ENCODE results near the gene DNM2.

The DNM2 gene

DNA sequence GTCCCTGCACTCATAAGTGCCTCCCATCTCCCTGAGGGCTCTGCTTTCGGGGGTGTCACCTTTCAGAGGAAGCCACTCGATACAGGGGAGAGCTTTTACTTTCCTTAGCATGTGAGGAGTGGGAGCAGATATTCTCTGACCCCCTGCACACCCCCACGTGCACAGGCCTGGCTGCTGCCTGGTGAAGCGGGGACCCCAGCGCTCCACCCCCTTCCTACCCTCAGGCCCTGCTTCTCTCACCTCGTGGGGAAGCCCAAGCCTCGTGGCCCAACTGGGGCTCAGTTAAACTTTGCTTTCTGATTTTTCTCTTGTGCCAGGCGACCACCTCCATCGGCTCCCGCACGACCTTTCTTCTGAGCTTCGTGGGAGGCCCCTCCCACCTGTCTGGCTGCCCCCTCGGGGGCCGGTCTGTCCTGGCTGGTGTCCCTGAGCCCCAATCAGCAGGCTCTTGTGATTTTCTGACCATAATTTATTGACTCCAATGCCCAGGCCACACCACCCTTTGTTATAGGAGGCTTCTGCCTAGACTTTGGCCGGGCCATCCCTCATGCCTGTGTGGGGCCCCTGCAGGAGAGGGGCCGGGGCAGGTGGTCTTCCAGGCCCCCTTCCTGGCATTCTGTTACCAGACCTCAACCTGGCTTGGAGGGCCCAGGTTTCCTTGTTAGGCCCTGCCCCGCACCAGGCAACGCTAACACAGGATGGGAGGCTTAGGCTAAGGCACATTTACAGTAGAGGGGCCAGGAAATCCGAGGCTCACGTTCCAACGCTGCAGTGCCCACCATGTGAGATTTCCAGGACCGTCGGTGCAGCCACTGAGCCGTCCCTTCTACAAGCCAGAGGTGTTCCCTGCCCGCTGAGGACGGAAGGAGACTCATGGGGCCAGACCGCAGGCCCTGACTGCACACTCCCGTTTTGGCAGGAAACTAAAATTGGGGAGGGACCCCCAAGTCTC, 114.4 kb downstream of the DNM2 start:
- Histone ChIP-seq H3K9ac (no peak overlapping the region), H3K36me3 (ENCODE audit: insufficient read depth) (no peaks in the 10 kb centered on the region), H3K79me2 (ENCODE audit: insufficient read depth, low read depth) (no peaks in the 10 kb centered on the region), H3K27ac (no peak overlapping the region), H2AFZ (ENCODE audit: low read depth) (no peak overlapping the region), H3K4me3 (IDR thresholded peaks at IDR 0.05; ENCODE audit: insufficient read depth, low read depth, low read length) (no peak overlapping the region), H4K20me1 (ENCODE audit: insufficient read depth) (no peaks in the 10 kb centered on the region), H3K27me3 (ENCODE audit: insufficient read depth, low read depth) (no peaks in the 10 kb centered on the region), H3K4me2 (no peak overlapping the region), H3K4me1 (ENCODE audit: low read depth, poor library complexity, severe bottlenecking) (peaks cover 7% of the 10 kb centered on the region)
- TF ChIP-seq, protein P1, sequence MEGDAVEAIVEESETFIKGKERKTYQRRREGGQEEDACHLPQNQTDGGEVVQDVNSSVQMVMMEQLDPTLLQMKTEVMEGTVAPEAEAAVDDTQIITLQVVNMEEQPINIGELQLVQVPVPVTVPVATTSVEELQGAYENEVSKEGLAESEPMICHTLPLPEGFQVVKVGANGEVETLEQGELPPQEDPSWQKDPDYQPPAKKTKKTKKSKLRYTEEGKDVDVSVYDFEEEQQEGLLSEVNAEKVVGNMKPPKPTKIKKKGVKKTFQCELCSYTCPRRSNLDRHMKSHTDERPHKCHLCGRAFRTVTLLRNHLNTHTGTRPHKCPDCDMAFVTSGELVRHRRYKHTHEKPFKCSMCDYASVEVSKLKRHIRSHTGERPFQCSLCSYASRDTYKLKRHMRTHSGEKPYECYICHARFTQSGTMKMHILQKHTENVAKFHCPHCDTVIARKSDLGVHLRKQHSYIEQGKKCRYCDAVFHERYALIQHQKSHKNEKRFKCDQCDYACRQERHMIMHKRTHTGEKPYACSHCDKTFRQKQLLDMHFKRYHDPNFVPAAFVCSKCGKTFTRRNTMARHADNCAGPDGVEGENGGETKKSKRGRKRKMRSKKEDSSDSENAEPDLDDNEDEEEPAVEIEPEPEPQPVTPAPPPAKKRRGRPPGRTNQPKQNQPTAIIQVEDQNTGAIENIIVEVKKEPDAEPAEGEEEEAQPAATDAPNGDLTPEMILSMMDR (conservative IDR thresholded peaks at IDR 0.05; ENCODE audit: low read depth, low read length) = no peak

- TF ChIP-seq, protein P1 (conservative IDR thresholded peaks at IDR 0.05; ENCODE audit: low read depth, low read length) = no peak
- H3K27me3 ChIP-seq (ENCODE audit: insufficient read depth, low read depth) = no peaks in the 10 kb centered on the region
- no peak overlapping the region for H3K27ac ChIP-seq
- H3K36me3 ChIP-seq (ENCODE audit: insufficient read depth) = no peaks in the 10 kb centered on the region
- no peak overlapping the region for H2AFZ ChIP-seq (ENCODE audit: low read depth)
- H3K9ac ChIP-seq = no peak overlapping the region
- H3K79me2 ChIP-seq (ENCODE audit: insufficient read depth, low read depth) = no peaks in the 10 kb centered on the region
- H3K4me1 ChIP-seq (ENCODE audit: low read depth, poor library complexity, severe bottlenecking) = peaks cover 7% of the 10 kb centered on the region
- H3K4me3 ChIP-seq (IDR thresholded peaks at IDR 0.05; ENCODE audit: insufficient read depth, low read depth, low read length) = no peak overlapping the region
- no peaks in the 10 kb centered on the region for H4K20me1 ChIP-seq (ENCODE audit: insufficient read depth)
- H3K4me2 ChIP-seq = no peak overlapping the region
Observed at GRCh38 chr19:10832939-10833296, 115.0 kb downstream of the DNM2 start.

- H3K79me2 ChIP-seq (ENCODE audit: insufficient read depth, low read depth) = no peaks in the 10 kb centered on the region
- H2AFZ ChIP-seq (ENCODE audit: low read depth) = no peak overlapping the region
- no peak overlapping the region for H3K27ac ChIP-seq
- H3K36me3 ChIP-seq (ENCODE audit: insufficient read depth) = no peaks in the 10 kb centered on the region
- H4K20me1 ChIP-seq (ENCODE audit: insufficient read depth) = no peaks in the 10 kb centered on the region
- H3K4me1 ChIP-seq (ENCODE audit: low read depth, poor library complexity, severe bottlenecking) = peaks cover 7% of the 10 kb centered on the region
- peak overlapping the region; percentile 15; the same call in 1 of the 2 replicates for H3K4me2 ChIP-seq
- peaks cover 4% of the 10 kb centered on the region; the same call in 1 of the 2 replicates for H3K27me3 ChIP-seq (ENCODE audit: insufficient read depth, low read depth)
- TF ChIP-seq, protein P1 (conservative IDR thresholded peaks at IDR 0.05; ENCODE audit: low read depth, low read length) = no peak
- H3K9ac ChIP-seq = no peak overlapping the region
- H3K4me3 ChIP-seq (IDR thresholded peaks at IDR 0.05; ENCODE audit: insufficient read depth, low read depth, low read length) = peak overlapping the region; percentile 53
Observed at GRCh38 chr19:10835089-10835753, 117.3 kb downstream of the DNM2 start.

GRCh38 chr19:10835754-10836478, 118.0 kb downstream of the DNM2 start, which contains the start of gene TMED1:
Gene TMED1 (minus strand): TSS chr19:10836212. CDS start chr19:10836191, 21 bp downstream.
- H3K79me2 ChIP-seq (ENCODE audit: insufficient read depth, low read depth) = no peaks in the 10 kb centered on the region
- H3K4me1 ChIP-seq (ENCODE audit: low read depth, poor library complexity, severe bottlenecking) = peaks cover 7% of the 10 kb centered on the region
- H2AFZ ChIP-seq (ENCODE audit: low read depth) = peak within 1 kb of the TSS; percentile 88
- TF ChIP-seq, protein P1 (conservative IDR thresholded peaks at IDR 0.05; ENCODE audit: low read depth, low read length) = peak; percentile 46; the same call in 1 of the 2 replicates
- peaks cover 7% of the 10 kb centered on the region; the same call in 1 of the 2 replicates for H3K27me3 ChIP-seq (ENCODE audit: insufficient read depth, low read depth)
- peak within 1 kb of the TSS; percentile 53 for H3K4me3 ChIP-seq (IDR thresholded peaks at IDR 0.05; ENCODE audit: insufficient read depth, low read depth, low read length)
- no peaks in the 10 kb centered on the region for H4K20me1 ChIP-seq (ENCODE audit: insufficient read depth)
- peak within 1 kb of the TSS; percentile 92 for H3K27ac ChIP-seq
- H3K36me3 ChIP-seq (ENCODE audit: insufficient read depth) = no peaks in the 10 kb centered on the region
- peak within 1 kb of the TSS; percentile 82 for H3K9ac ChIP-seq
- peak within 1 kb of the TSS; percentile 52 for H3K4me2 ChIP-seq
